HPDE6-E6E7 (cell line): ENCODE data around the gene GNAQ.
A peak's percentile ranks its signal among the peaks of the same experiment; 100 is the strongest.
"Not testable (repeated sequence)": the region's sequence is repeated elsewhere in the genome, so short reads cannot be mapped to it uniquely, and the experiment has no call there.

Source experiments
- DNase-seq: peaks from one replicate; pipeline ENCODE4 v3.0.0; 2011; ENCODE audit warnings: missing footprints; ENCODE audit errors: extremely low spot score

Gene GNAQ

GRCh38 chr9:77877976-77878375, 153.6 kb downstream of the GNAQ start:
- no peak for DNase-seq

- no peak for DNase-seq
Observed at GRCh38 chr9:77876590-77876989, 155.0 kb downstream of the GNAQ start.

GRCh38 chr9:77876091-77876490, 155.5 kb downstream of the GNAQ start:
- DNase-seq = no peak

GRCh38 chr9:77872863-77873262, 158.7 kb downstream of the GNAQ start:
- no peak for DNase-seq

- no peak for DNase-seq
Observed at GRCh38 chr9:77872177-77872576, 159.4 kb downstream of the GNAQ start.

- no peak for DNase-seq
Observed at GRCh38 chr9:77871483-77871882, 160.1 kb downstream of the GNAQ start.

- no peak for DNase-seq
Observed at GRCh38 chr9:77866878-77867277, 164.7 kb downstream of the GNAQ start.

- no peak for DNase-seq
Observed at GRCh38 chr9:77865385-77866047, 166.1 kb downstream of the GNAQ start.

GRCh38 chr9:77864211-77864889, 167.3 kb downstream of the GNAQ start:
- no peak for DNase-seq

- DNase-seq = not testable (repeated sequence)
Observed at GRCh38 chr9:77863638-77864037, 168.0 kb downstream of the GNAQ start.

GRCh38 chr9:77860953-77861352, 170.7 kb downstream of the GNAQ start:
- not testable (repeated sequence) for DNase-seq

- DNase-seq = no peak
Observed at GRCh38 chr9:77857513-77858259, 173.9 kb downstream of the GNAQ start.

GRCh38 chr9:77856615-77857014, 175.0 kb downstream of the GNAQ start:
- no peak for DNase-seq

GRCh38 chr9:77854916-77855311, 176.7 kb downstream of the GNAQ start:
- DNase-seq = no peak

GRCh38 chr9:77854258-77854915, 177.2 kb downstream of the GNAQ start:
- DNase-seq = no peak

- DNase-seq = no peak
Observed at GRCh38 chr9:77853716-77854115, 177.9 kb downstream of the GNAQ start.

GRCh38 chr9:77851882-77852595, 179.6 kb downstream of the GNAQ start:
- no peak for DNase-seq

GRCh38 chr9:77848897-77849296, 182.7 kb downstream of the GNAQ start:
- DNase-seq = peak; percentile 70

GRCh38 chr9:77848404-77848803, 183.2 kb downstream of the GNAQ start:
- DNase-seq = no peak

GRCh38 chr9:77847626-77848025, 184.0 kb downstream of the GNAQ start:
- DNase-seq = no peak

- no peak for DNase-seq
Observed at GRCh38 chr9:77847059-77847499, 184.5 kb downstream of the GNAQ start.

GRCh38 chr9:77844415-77844814, 187.2 kb downstream of the GNAQ start:
- DNase-seq = no peak
